CD1c-positive myeloid dendritic cell (primary cell): ENCODE data around the gene HMCN1.
A peak's percentile ranks its signal among the peaks of the same experiment; 100 is the strongest.

Source experiments
- DNase-seq: peaks from one replicate; pipeline ENCODE4 v3.0.0-alpha.2; 2016; ENCODE audit errors: extremely low spot score

HMCN1 gene

DNA sequence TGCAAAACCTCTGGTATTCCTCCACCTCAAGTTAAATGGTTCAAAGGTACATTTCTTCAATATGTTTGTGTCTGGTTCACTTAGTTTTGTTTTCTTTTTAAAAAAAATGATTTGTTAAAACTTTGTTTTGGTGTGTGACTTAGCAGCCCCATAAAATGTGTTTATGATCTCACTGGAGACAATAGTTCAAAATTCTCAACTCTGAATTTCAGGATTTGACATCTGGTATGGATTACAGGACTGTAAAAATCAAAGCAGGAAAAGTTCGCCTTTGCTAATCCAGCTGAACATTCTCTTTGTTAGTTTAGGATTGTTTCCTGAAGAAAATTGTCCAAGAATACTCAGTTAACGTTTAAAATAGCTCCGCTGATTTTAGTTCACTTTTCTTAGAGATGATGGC lies 231.7 kb downstream of the HMCN1 start:
- no peak for DNase-seq

DNA sequence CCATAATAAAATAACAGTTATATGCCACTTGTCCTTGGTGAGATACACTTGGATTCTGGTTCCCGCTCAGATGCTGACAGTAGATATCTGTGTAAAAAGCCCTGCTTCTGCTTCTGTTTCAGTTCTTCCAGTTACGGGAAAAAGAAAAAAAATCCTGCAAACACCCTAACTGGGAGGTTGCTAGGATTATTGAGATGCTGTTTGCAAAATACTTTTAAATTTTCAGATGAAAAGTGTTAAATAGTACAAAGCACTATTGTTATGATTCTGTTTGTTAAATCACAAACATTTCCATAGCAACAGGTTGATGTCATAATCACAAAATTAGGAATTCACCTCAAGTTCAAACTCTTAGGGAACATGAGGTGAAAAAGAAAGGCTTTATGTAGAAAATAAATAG lies 232.3 kb downstream of the HMCN1 start:
- DNase-seq, result no peak

GRCh38 chr1:185969028-185969427 lies 234.8 kb downstream of the HMCN1 start:
- DNase-seq, result no peak

DNA sequence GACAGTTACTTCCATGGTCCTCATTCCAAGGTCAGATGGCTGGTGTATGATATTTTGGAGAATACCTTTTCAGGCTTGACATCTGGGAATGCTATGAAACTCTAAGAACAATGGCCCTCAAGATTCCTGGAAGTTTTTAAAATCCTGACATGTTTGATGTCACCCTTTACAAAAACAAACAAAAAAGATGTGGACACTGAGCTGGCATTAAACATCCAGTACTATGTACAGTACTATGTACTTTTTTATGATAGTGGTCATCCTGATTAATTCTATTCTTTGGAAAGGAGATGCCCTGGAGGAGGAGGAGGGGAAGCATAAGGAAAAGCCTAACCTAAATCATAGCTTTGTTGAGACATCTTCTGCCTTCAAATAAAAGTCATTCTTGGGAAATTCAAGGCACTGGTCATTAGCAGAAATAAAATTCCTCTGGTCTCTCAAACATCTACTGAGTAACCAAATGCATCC lies 235.4 kb downstream of the HMCN1 start:
- DNase-seq, result no peak

DNA sequence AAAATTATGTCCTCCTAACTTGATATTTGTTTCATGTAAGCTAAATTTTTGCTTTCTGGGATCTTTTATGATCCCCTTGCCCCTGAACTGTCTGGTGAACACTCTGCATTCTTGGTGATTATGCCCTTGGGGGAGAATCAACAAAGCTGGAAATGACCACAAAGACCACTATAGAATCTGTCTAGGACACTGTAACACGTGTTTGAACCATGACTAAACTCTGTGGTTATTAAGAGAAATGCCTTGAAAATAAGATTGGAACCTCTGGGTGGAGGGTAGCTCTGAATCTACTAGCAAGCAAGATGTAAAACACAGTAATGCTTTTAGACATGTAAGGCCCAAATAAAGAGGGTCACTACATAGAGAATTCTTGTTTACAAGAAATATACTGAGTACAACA lies 237.5 kb downstream of the HMCN1 start:
- no peak for DNase-seq

- DNase-seq, result no peak
Observed at GRCh38 chr1:185972096-185972850, 238.1 kb downstream of the HMCN1 start.

GRCh38 chr1:185973645-185974044 lies 239.5 kb downstream of the HMCN1 start:
- DNase-seq, result no peak

- DNase-seq, result no peak
Observed at GRCh38 chr1:185974367-185975170, 240.4 kb downstream of the HMCN1 start.

GRCh38 chr1:185980891-185981290 lies 246.7 kb downstream of the HMCN1 start:
- DNase-seq, result no peak

DNA sequence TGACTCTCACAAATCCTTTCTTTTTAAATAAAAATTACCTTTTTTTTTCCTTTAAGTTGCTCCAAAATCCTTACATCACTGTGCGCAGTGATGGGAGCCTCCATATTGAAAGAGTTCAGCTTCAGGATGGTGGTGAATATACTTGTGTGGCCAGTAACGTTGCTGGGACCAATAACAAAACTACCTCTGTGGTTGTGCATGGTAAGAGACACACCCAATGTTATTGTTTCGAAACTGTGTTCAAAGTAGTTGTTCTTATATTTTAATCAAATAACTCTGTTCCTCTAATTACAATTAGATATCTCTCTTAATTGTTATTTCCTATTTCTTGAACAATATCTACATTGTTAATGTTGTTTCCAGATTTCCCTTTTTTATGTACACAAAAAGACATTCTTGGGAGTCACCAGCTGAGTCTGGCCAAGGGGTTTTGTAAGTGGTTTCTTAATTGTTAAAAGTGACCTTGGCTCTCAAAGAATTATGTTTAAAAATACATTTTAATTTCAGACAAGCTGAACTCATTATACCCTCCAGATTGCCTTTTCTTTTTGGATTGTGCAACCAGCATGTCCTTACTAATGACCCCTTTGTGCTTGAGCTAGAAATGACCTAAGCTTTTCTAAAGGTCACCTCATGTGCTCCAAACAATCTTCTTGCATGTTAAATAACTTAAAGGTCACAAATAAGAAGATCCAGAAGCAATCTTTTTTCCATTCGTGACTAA lies 250.1 kb downstream of the HMCN1 start:
- DNase-seq, result no peak

DNA sequence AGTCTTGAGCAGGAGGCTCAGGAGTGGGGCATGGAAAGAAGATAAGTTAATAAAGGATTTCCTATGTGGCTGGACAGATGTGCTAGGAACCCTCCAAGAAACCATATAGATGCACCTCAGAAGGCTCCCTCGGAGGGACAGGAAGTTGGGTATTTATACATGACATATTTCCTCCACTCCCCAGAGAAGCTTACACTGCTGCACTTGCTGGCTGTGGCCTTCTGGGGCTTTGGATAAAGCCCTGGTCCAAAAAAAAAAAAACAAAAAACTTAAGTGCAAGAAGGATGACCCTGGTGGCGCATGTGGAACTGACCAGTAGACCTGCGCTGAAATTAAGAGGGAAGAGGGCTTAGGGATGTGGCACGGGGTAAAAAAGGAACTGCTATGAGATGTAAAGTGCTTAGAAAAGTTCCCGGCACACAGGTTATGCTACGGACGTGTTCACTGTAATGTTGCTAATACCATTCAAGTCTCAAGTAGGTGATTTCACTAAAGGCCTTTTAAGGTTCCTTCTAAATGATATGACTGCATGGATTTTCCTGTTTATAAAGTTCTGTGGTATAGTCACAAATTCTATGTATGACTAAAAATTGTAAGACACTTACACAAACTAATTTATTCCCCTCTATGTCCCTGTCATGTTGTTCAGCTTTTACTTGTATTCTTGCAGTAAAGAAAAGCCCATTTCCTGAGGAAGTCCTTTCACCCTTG lies 253.6 kb downstream of the HMCN1 start:
- no peak for DNase-seq

DNA sequence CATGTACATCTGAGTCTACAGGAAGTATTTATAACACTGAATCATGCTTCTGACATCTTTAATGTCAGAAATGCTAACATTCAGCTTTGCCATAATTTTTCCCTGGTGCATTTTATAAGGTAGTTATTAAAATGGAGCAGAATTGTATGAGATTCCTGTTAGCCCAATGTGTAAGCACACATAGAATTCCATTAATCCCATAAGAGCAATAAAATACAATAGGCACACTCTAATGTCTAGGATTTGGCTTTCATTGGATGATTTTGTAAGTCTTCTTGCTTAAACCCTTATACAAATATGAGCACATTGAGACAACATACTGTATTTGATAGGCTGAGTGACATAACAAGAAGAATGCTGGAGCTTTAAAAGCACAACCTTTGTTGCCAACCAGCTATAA lies 256.4 kb downstream of the HMCN1 start:
- DNase-seq, result no peak

DNA sequence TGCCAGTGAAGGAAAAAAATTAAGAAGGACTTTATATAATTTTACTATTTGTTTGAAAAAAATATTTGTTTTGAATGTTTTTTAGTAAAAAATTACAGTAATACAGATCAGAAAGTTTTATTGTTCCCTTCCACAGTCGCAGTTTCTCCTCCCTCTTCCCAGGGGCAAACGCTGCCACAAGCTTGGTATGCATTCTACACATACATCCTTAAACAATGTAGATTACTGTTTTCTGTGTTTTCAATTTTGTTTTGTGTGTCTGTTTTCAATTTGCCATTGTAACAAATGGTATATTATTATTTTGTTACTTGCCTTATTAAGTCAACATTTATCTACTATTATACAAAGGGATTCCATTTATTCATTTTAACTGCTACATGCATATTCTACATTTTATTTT lies 257.1 kb downstream of the HMCN1 start:
- DNase-seq, result no peak

GRCh38 chr1:185996211-185996610 lies 262.0 kb downstream of the HMCN1 start:
- no peak for DNase-seq

DNA sequence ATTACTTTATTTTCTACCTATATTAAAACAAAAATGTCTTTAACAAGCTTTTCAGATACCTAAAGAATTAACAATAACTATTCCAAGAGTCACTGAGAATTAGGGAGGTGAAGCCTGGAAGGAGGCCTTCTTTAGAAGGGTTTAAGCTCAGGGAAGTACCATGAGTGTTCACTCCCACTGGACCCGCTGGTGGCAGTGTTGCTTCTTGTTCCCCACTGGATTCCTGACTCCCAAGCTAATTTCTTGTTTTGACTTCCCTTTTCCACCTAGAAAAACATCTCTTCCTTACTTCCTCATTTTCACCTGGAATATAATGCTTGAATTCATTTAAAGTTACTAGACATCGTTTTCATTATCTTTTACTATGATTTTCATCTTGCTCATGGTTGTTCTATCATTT lies 264.2 kb downstream of the HMCN1 start:
- peak; percentile 3 for DNase-seq

DNA sequence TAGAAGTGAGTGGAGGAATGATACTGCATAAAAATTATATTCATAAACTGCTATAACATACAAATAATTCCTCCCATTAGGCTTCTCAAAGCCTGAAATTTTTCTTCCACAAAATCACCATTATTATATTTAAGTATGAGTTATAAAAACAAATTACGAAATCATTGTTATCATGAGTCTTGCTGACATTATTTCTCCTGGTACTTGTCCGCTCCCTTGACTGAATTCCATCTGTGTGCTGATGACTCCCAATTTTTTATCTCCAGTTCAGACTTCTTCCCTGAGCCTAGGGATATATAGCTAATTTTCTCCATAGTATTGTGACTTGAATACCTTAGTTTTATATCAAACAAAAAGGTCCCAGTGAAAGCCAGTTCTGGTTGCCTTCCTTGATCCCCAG lies 268.2 kb downstream of the HMCN1 start:
- no peak for DNase-seq

DNA sequence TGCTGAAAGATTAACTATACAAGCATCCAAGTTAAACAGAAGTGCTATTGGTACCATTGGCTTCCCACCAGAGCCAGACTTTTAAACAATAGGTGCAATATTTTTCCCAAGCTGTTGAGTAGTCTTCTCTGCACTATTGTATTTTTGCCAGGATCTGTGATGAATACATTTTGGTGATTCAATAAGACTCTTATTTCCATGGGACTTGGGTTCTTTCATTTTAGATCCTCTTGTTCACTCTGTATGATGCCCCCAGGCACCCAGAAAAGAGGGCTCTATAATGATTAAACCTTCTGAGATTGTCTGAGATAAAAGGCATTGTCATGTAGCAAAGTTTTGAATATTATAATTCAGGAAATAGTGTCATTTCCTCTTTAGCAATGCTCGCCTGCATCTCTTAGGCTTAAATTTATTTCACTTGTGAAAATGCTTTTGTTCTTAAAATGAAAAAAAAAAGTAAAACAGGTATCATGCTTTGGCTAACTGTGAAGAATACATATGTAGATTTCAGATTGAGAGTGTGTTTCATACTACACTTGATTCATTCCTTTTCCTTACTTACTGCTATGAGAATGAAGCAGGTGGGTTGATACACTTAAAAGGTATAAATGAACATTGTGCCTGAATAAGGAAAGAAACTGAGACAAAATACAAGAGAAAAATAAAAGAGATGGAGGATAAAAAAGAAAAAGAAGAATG lies 275.0 kb downstream of the HMCN1 start:
- no peak for DNase-seq

DNA sequence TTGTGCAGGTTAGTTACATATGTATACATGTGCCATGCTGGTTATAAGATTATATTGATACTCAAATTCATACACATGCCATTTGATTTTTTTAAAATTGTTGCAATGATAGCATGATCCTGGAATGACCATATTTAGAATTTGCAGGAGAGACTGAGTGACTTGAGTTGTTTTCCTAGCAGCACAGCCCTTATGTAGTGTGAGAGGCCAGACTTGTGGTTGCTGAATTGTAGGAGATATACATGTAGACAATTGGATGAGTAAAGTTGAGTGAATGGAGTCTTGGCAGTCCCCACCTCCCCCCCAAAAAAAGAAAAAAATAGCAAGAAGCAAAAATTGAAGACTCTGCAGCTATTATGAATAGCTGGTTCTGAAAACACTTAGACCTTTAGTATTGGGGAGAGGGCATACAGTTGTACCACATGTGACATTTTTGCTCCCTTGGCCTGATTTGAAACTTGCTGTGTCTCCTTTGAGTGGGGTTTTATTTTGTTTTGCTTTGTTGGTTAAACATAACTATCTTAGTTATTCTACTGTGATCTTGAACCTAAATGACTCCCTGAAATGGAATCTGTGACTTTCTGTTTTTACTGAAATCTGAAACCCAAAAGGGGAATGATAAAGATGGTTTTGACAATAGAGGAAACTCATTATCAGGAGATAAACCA lies 280.3 kb downstream of the HMCN1 start:
- no peak for DNase-seq

DNA sequence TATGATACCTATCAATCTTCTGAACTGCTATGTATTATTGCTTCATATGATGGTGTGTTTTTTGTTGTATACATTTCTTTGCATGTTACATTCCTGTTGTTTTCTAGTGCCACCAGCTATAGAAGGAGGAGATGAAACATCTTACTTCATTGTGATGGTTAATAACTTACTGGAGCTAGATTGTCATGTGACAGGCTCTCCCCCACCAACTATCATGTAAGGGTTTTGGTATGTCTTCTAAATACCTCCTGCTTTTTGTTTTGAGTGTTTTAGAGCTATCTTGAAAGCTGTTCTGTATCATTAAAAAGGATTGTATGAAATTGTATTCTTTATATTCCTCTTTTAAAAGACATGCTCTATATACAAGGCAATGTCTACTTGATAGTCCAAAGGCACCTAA lies 282.7 kb downstream of the HMCN1 start:
- no peak for DNase-seq

DNA sequence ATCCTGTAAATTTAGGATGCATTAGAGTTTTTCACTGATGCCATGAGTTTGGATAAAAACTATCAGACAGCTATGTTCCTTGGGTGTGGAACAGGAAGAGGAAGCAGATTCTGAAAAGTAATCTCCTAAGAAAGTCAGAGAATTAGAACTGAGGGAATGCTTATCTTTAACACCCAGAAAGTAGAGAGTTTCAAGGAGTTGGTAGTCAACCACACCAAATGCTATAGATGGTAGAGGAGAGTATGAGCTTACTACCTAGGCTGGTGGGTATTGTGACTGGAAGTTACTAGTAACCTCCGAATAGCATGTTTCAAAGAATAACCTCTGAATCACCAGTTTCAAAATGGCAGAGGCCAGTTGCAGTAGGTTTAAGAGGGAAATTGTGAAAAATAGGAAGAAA lies 288.0 kb downstream of the HMCN1 start:
- DNase-seq, result no peak

DNA sequence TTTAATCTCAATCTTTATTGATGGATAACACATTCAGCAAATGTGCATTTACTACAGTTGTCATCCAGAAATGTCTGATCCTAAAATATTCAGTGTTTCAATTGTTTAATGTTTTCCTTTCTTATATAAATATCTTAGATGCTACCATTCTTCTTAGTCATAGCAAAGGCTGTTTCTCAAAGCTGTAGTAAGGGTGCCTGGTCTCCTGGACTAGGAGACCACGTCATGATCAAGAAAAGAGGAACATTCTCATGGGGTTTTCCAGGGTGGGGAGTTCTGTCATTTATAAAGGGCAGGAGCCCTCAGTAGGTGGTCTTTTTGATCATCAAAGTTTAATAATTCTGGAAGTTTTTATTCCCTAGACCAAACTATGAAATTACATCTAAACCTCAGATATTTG lies 292.8 kb downstream of the HMCN1 start:
- no peak for DNase-seq
